KOPT-K1 (cell line): ENCODE results near the gene ICAM5.

Experiments
- H3K27ac ChIP-seq: fragments of 200-600 bp; sonication (generic); 2 replicates; pipeline ENCODE4 v1.5.1; 2016; ENCODE audit warnings: antibody characterized with exemption, mild to moderate bottlenecking, low read depth, low read length; ENCODE audit not compliant: poor library complexity, severe bottlenecking
- H3K36me3 ChIP-seq: fragments of 200-600 bp; sonication (generic); 2 replicates; pipeline ENCODE4 v1.5.1; 2017; ENCODE audit warnings: antibody characterized with exemption, mild to moderate bottlenecking, low read length, moderate library complexity; ENCODE audit not compliant: insufficient read depth
- H3K9me3 ChIP-seq: fragments of 200-600 bp; sonication (generic); 2 replicates; pipeline ENCODE4 v1.5.1; 2017; ENCODE audit warnings: antibody characterized with exemption, low read length, mild to moderate bottlenecking; ENCODE audit not compliant: insufficient read depth, poor library complexity, severe bottlenecking

The ICAM5 gene

GRCh38 chr19:10259162-10259905, 30.4 kb upstream of the ICAM5 start:
- Histone ChIP-seq H3K27ac (no peak overlapping the region), H3K9me3 (no peaks in the 10 kb centered on the region), H3K36me3 (peaks cover 57% of the 10 kb centered on the region)

- H3K27ac ChIP-seq, result no peak overlapping the region
Observed at GRCh38 chr19:10260141-10260584, 29.6 kb upstream of the ICAM5 start.

GRCh38 chr19:10262771-10263170, 27.0 kb upstream of the ICAM5 start:
- Histone ChIP-seq H3K9me3 (no peaks in the 10 kb centered on the region), H3K27ac (no peak overlapping the region), H3K36me3 (peaks cover 23% of the 10 kb centered on the region)

More at GRCh38 chr19:10260141-10260584, 29.6 kb upstream of the ICAM5 start:
- Histone ChIP-seq H3K9me3 (no peaks in the 10 kb centered on the region), H3K36me3 (peaks cover 48% of the 10 kb centered on the region)

- Histone ChIP-seq H3K9me3 (no peaks in the 10 kb centered on the region), H3K36me3 (no peaks in the 10 kb centered on the region), H3K27ac (no peak overlapping the region)
Observed at GRCh38 chr19:10266706-10267105, 23.0 kb upstream of the ICAM5 start.

GRCh38 chr19:10268071-10268470, 21.7 kb upstream of the ICAM5 start:
- Histone ChIP-seq H3K27ac (no peak overlapping the region), H3K9me3 (no peaks in the 10 kb centered on the region), H3K36me3 (no peaks in the 10 kb centered on the region)

GRCh38 chr19:10269333-10270179, 20.2 kb upstream of the ICAM5 start:
- H3K36me3 ChIP-seq, result no peaks in the 10 kb centered on the region
- no peak overlapping the region for H3K27ac ChIP-seq
- no peaks in the 10 kb centered on the region for H3K9me3 ChIP-seq

GRCh38 chr19:10270180-10270615, 19.6 kb upstream of the ICAM5 start:
- H3K27ac ChIP-seq, result peak overlapping the region; percentile 45
- H3K9me3 ChIP-seq, result no peaks in the 10 kb centered on the region
- H3K36me3 ChIP-seq, result no peaks in the 10 kb centered on the region

GRCh38 chr19:10270616-10271394, 18.9 kb upstream of the ICAM5 start, which contains the start of gene ICAM1:
ICAM1 (plus strand) TSS chr19:10271120; CDS start chr19:10271160, 40 bp downstream.
- H3K9me3 ChIP-seq, result no peaks in the 10 kb centered on the region
- H3K27ac ChIP-seq, result peak within 1 kb of the TSS; percentile 45
- H3K36me3 ChIP-seq, result no peaks in the 10 kb centered on the region

- Histone ChIP-seq H3K9me3 (no peaks in the 10 kb centered on the region), H3K36me3 (no peaks in the 10 kb centered on the region), H3K27ac (no peak overlapping the region)
Observed at GRCh38 chr19:10271543-10272086, 18.1 kb upstream of the ICAM5 start.

- H3K36me3 ChIP-seq, result no peaks in the 10 kb centered on the region
- no peak overlapping the region for H3K27ac ChIP-seq
- H3K9me3 ChIP-seq, result no peaks in the 10 kb centered on the region
Observed at GRCh38 chr19:10274589-10274988, 15.2 kb upstream of the ICAM5 start.

- Histone ChIP-seq H3K27ac (no peak overlapping the region), H3K36me3 (no peaks in the 10 kb centered on the region), H3K9me3 (no peaks in the 10 kb centered on the region)
Observed at GRCh38 chr19:10277795-10278589, 11.8 kb upstream of the ICAM5 start.

- H3K36me3 ChIP-seq, result no peaks in the 10 kb centered on the region
- no peak overlapping the region for H3K27ac ChIP-seq
- H3K9me3 ChIP-seq, result no peaks in the 10 kb centered on the region
Observed at GRCh38 chr19:10278935-10279334, 10.8 kb upstream of the ICAM5 start.

GRCh38 chr19:10279737-10280442, 9.9 kb upstream of the ICAM5 start:
- no peak overlapping the region for H3K27ac ChIP-seq
- H3K9me3 ChIP-seq, result no peaks in the 10 kb centered on the region
- H3K36me3 ChIP-seq, result no peaks in the 10 kb centered on the region
